Measurements from ENCODE around the gene MST1. TPM values are rescaled to one million over a fixed set of nuclear protein-coding genes. Genes with fewer than 3 reads are reported as not detected.

Gene MST1
- total RNA-seq, 1 donor from 2014 or later: 8.3 TPM

- intact Hi-C loops (cut with micrococcal nuclease): no loop called here
- H3K27me3 Mint-ChIP-seq (ENCODE audit: low read depth): peaks cover 3% of the 10 kb centered on the region
- no peaks in the 10 kb centered on the region for H3K9me3 Mint-ChIP-seq
- H3K4me3 Mint-ChIP-seq (ENCODE audit: low read depth): no peak overlapping the region
- no peaks in the 10 kb centered on the region for H3K36me3 Mint-ChIP-seq (ENCODE audit: low read depth)
- no peaks in the 10 kb centered on the region for H3K4me1 Mint-ChIP-seq (ENCODE audit: low read depth)
- H3K27ac Mint-ChIP-seq: no peak overlapping the region
- DNase-seq (ENCODE audit: low spot score): no peak
Observed at GRCh38 chr3:49652903-49653415, 36.3 kb downstream of the MST1 start.

- Mint-ChIP-seq H3K27ac (no peak overlapping the region), H3K36me3 (ENCODE audit: low read depth) (no peaks in the 10 kb centered on the region), H3K9me3 (no peaks in the 10 kb centered on the region), H3K4me1 (ENCODE audit: low read depth) (no peaks in the 10 kb centered on the region), H3K4me3 (ENCODE audit: low read depth) (no peak overlapping the region), H3K27me3 (ENCODE audit: low read depth) (peaks cover 3% of the 10 kb centered on the region)
- intact Hi-C loops (cut with micrococcal nuclease): no loop called here
- DNase-seq (ENCODE audit: low spot score): no peak
Observed at GRCh38 chr3:49652218-49652902, 36.9 kb downstream of the MST1 start.

GRCh38 chr3:49650637-49651036 is 38.6 kb downstream of the MST1 start:
- H3K27ac Mint-ChIP-seq: no peak overlapping the region
- no peaks in the 10 kb centered on the region for H3K4me1 Mint-ChIP-seq (ENCODE audit: low read depth)
- no peak for DNase-seq (ENCODE audit: low spot score)
- H3K27me3 Mint-ChIP-seq (ENCODE audit: low read depth): no peaks in the 10 kb centered on the region
- H3K9me3 Mint-ChIP-seq: no peaks in the 10 kb centered on the region
- intact Hi-C loops (cut with micrococcal nuclease): no loop called here
- H3K4me3 Mint-ChIP-seq (ENCODE audit: low read depth): no peak overlapping the region
- H3K36me3 Mint-ChIP-seq (ENCODE audit: low read depth): no peaks in the 10 kb centered on the region

DNA sequence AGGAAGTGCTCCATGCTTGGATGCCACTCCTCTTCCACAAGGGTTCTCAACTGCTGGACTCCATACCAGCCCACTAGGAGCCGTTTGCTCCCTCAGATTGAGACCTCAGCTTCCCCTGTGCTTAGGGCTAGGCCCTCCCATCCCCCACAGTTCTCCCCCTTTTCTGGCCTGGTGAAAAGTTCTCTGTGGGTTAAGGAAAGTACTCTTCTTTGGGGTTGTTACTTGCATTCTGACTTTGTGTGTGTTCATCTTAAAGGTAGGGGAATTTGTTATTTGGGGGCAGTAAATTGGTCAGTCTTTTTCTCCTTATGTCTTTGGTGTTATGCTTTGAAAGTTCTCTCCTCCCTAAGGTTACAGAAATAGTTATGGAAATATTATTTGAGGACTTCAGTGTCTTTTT is 39.1 kb downstream of the MST1 start:
- no peak overlapping the region for H3K27ac Mint-ChIP-seq
- no peaks in the 10 kb centered on the region for H3K36me3 Mint-ChIP-seq (ENCODE audit: low read depth)
- no peak for DNase-seq (ENCODE audit: low spot score)
- no peaks in the 10 kb centered on the region for H3K9me3 Mint-ChIP-seq
- no peaks in the 10 kb centered on the region for H3K27me3 Mint-ChIP-seq (ENCODE audit: low read depth)
- intact Hi-C loops (cut with micrococcal nuclease): no loop called here
- H3K4me1 Mint-ChIP-seq (ENCODE audit: low read depth): no peaks in the 10 kb centered on the region
- H3K4me3 Mint-ChIP-seq (ENCODE audit: low read depth): no peak overlapping the region

DNA sequence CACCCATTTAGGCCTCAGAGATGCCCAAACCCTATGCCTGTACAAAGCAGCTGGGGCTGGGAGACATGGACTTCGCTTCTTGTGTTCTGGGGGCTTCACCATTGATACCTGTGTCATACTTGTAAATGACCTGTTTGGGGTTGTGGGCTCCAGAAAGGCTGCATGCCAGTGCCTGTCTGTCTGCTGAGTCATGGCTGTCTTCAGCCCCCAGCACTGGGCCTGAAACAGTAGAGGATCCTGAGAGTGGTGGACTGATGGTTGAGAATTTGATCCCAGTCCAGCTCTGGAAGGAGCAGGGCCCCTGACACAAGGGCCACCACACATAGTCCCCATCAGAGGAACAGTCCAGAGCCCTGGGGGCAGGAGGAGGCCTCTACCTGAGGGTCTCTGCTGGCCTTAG is 39.7 kb downstream of the MST1 start:
- no peak overlapping the region for H3K4me3 Mint-ChIP-seq (ENCODE audit: low read depth)
- no peak for DNase-seq (ENCODE audit: low spot score)
- intact Hi-C loops (cut with micrococcal nuclease): no loop called here
- no peaks in the 10 kb centered on the region for H3K9me3 Mint-ChIP-seq
- no peaks in the 10 kb centered on the region for H3K27me3 Mint-ChIP-seq (ENCODE audit: low read depth)
- H3K36me3 Mint-ChIP-seq (ENCODE audit: low read depth): no peaks in the 10 kb centered on the region
- no peak overlapping the region for H3K27ac Mint-ChIP-seq
- H3K4me1 Mint-ChIP-seq (ENCODE audit: low read depth): no peaks in the 10 kb centered on the region

- Mint-ChIP-seq H3K36me3 (ENCODE audit: low read depth) (no peaks in the 10 kb centered on the region), H3K27me3 (ENCODE audit: low read depth) (no peaks in the 10 kb centered on the region), H3K4me1 (ENCODE audit: low read depth) (no peaks in the 10 kb centered on the region), H3K4me3 (ENCODE audit: low read depth) (no peak overlapping the region), H3K27ac (no peak overlapping the region), H3K9me3 (no peaks in the 10 kb centered on the region)
- no peak for DNase-seq (ENCODE audit: low spot score)
- intact Hi-C loops (cut with micrococcal nuclease): no loop called here
Observed at GRCh38 chr3:49648354-49649019, 40.8 kb downstream of the MST1 start.

GRCh38 chr3:49647741-49648140 is 41.5 kb downstream of the MST1 start:
- no peaks in the 10 kb centered on the region for H3K4me1 Mint-ChIP-seq (ENCODE audit: low read depth)
- H3K27me3 Mint-ChIP-seq (ENCODE audit: low read depth): no peaks in the 10 kb centered on the region
- no peaks in the 10 kb centered on the region for H3K36me3 Mint-ChIP-seq (ENCODE audit: low read depth)
- no peaks in the 10 kb centered on the region for H3K9me3 Mint-ChIP-seq
- intact Hi-C loops (cut with micrococcal nuclease): no loop called here
- no peak overlapping the region for H3K27ac Mint-ChIP-seq
- no peak for DNase-seq (ENCODE audit: low spot score)
- no peak overlapping the region for H3K4me3 Mint-ChIP-seq (ENCODE audit: low read depth)

DNA sequence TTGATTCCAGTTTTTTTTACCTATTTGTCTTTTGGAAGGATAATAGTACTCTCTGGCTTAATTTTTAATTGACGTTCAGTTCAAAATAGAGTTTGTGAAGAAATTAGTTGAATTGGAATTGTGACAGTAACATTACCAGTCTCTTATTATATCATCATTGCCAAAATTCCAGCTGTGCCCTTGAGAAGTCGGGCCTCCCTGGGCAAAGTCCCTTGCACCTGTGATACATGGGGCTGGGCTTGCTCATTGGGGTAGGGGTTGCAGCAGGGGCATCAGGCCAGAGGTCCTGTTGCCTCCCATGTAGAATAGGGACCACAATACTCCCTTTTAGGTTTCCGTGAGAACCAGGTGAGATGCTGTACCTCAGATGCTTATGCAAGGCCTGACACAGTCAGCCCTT is 43.0 kb downstream of the MST1 start:
- Mint-ChIP-seq H3K27me3 (ENCODE audit: low read depth) (no peaks in the 10 kb centered on the region), H3K36me3 (ENCODE audit: low read depth) (no peaks in the 10 kb centered on the region), H3K4me3 (ENCODE audit: low read depth) (no peak overlapping the region), H3K9me3 (no peaks in the 10 kb centered on the region), H3K27ac (no peak overlapping the region), H3K4me1 (ENCODE audit: low read depth) (no peaks in the 10 kb centered on the region)
- intact Hi-C loops (cut with micrococcal nuclease): no loop called here
- no peak for DNase-seq (ENCODE audit: low spot score)

- Mint-ChIP-seq H3K27ac (no peak overlapping the region), H3K4me3 (ENCODE audit: low read depth) (no peak overlapping the region), H3K4me1 (ENCODE audit: low read depth) (no peaks in the 10 kb centered on the region), H3K27me3 (ENCODE audit: low read depth) (no peaks in the 10 kb centered on the region), H3K36me3 (ENCODE audit: low read depth) (no peaks in the 10 kb centered on the region), H3K9me3 (no peaks in the 10 kb centered on the region)
- no peak for DNase-seq (ENCODE audit: low spot score)
- intact Hi-C loops (cut with micrococcal nuclease): no loop called here
Observed at GRCh38 chr3:49644684-49645083, 44.6 kb downstream of the MST1 start.

DNA sequence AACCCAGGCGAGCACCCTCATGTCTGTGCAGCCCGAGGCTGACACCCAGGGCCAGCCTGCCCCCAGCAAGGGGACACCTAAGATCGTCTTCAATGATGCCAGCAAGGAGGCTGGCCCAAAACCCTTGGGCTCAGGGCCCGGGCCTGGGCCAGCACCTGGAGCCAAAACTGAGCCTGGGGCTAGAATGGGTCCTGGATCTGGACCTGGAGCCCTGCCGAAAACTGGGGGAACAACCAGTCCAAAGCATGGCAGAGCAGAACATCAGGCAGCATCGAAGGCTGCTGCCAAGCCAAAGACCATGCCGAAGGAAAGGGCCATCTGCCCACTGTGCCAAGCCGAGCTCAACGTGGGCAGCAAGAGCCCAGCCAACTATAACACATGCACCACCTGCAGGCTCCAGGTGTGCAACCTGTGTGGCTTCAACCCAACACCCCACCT is 46.5 kb downstream of the MST1 start:
- no peaks in the 10 kb centered on the region for H3K4me1 Mint-ChIP-seq (ENCODE audit: low read depth)
- no peak overlapping the region for H3K4me3 Mint-ChIP-seq (ENCODE audit: low read depth)
- DNase-seq (ENCODE audit: low spot score): no peak
- H3K27ac Mint-ChIP-seq: no peak overlapping the region
- intact Hi-C loops (cut with micrococcal nuclease): no loop called here
- H3K36me3 Mint-ChIP-seq (ENCODE audit: low read depth): no peaks in the 10 kb centered on the region
- no peaks in the 10 kb centered on the region for H3K9me3 Mint-ChIP-seq
- no peaks in the 10 kb centered on the region for H3K27me3 Mint-ChIP-seq (ENCODE audit: low read depth)

- no peaks in the 10 kb centered on the region for H3K36me3 Mint-ChIP-seq (ENCODE audit: low read depth)
- no peak overlapping the region for H3K4me3 Mint-ChIP-seq (ENCODE audit: low read depth)
- no peak for DNase-seq (ENCODE audit: low spot score)
- H3K27ac Mint-ChIP-seq: no peak overlapping the region
- H3K4me1 Mint-ChIP-seq (ENCODE audit: low read depth): no peaks in the 10 kb centered on the region
- no peaks in the 10 kb centered on the region for H3K9me3 Mint-ChIP-seq
- no peaks in the 10 kb centered on the region for H3K27me3 Mint-ChIP-seq (ENCODE audit: low read depth)
- intact Hi-C loops (cut with micrococcal nuclease): no loop called here
Observed at GRCh38 chr3:49641921-49642707, 47.2 kb downstream of the MST1 start.

DNA sequence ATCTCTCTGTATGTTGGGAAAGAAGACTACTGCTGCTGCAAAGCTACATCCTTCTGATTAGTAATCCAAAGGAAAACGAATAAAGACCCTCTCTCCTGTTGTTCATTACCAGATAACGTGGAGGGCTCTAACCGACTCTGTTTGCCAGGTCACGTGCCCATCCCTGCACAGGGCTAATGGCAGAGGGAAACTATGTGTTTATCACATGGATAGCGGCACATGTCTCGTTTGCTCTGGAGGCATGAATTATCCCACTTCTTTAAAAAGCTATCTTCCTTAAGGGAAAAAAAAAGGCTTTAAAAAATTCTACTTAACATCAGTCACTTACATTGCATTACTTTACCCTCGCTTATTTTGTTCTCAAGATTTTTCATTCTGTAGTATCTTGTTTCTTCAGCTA is 48.0 kb downstream of the MST1 start:
- Mint-ChIP-seq H3K27ac (no peak overlapping the region), H3K4me3 (ENCODE audit: low read depth) (no peak overlapping the region), H3K36me3 (ENCODE audit: low read depth) (no peaks in the 10 kb centered on the region), H3K27me3 (ENCODE audit: low read depth) (no peaks in the 10 kb centered on the region), H3K9me3 (no peaks in the 10 kb centered on the region), H3K4me1 (ENCODE audit: low read depth) (no peaks in the 10 kb centered on the region)
- intact Hi-C loops (cut with micrococcal nuclease): no loop called here
- no peak for DNase-seq (ENCODE audit: low spot score)

- Mint-ChIP-seq H3K27ac (no peak overlapping the region), H3K36me3 (ENCODE audit: low read depth) (no peaks in the 10 kb centered on the region), H3K4me1 (ENCODE audit: low read depth) (no peaks in the 10 kb centered on the region), H3K9me3 (no peaks in the 10 kb centered on the region), H3K27me3 (ENCODE audit: low read depth) (no peaks in the 10 kb centered on the region), H3K4me3 (ENCODE audit: low read depth) (no peak overlapping the region)
- DNase-seq (ENCODE audit: low spot score): no peak
- intact Hi-C loops (cut with micrococcal nuclease): no loop called here
Observed at GRCh38 chr3:49639551-49639950, 49.7 kb downstream of the MST1 start.
